HuH-7.5 (cell line): ENCODE measurements around the gene NOP16.

Experiments
- DNase-seq: peaks from one replicate; pipeline ENCODE4 v3.0.0; 2011; ENCODE audit warnings: low spot score

The NOP16 gene

DNA sequence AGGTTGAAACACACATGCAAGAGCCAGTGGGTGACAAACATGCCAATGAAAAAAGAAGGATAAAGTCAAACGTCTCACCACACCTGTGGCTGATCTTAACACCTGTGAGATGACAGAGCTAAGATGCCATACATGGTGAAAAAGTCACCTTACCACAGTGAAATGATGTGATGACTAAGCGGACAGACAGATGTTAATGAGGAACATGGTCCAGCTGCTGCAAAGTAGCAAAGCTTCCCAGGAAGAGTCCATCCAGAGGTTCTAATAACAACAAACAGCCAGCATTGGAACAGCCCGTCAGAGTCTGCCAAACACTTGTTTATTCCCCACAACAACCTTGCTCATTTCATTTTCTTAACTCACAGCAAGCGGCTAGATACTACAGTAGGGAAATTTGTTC lies 28.7 kb downstream of the NOP16 start:
- no peak for DNase-seq

DNA sequence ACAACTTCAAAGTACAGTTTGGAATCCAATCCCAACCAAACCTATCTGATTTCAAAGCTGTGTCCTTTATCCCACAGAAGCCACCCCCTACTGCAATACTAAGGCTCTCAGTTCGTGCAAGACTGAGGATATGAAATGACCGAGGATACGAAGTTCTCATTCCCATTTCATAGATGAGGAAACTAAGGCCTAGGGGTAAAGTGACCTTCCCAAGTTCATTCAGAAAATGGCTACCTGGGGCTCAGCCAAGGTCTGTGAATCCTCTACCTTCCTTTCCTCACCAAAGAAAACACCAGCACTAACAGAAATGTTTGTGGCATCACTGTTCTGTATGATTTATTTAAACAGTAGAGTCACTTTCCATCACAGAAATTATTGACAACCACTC lies 32.2 kb downstream of the NOP16 start:
- DNase-seq, result no peak

DNA sequence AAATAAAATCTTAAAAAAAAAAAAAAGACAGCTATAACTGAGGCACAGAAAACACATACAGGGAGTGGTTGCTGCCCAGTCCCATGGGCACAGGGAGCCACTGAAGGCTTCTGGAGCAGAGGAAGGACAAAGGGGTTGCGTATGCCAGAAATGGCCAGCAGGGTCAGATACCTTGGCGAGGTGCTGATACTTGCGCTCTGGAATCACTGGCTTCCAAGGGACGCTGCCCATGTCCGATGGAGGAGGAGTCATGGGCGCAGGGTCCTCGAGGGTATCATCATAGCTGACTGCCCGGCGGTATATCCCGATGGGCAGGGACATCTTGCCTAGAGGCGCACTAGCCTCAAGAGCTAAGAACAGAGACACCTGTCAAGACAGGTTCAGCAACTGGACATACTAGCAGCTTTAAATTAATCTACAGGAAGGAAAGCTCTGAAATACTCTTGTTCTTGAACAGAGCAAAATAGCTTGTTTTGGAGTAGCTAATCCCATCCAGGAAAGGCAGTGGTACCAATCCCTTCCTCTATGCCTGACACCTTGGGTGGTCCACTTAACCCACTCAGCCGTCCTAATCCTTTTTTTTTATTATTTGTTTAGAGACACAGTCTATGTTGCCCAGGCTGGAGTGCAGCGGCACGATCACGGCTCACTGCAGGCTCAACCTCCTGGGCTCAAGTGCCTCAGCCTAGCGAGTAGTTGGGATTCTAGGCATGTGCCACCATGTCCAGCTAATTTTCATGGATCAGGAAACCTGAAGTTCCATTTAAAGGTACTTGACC lies 32.8 kb downstream of the NOP16 start:
- no peak for DNase-seq

DNA sequence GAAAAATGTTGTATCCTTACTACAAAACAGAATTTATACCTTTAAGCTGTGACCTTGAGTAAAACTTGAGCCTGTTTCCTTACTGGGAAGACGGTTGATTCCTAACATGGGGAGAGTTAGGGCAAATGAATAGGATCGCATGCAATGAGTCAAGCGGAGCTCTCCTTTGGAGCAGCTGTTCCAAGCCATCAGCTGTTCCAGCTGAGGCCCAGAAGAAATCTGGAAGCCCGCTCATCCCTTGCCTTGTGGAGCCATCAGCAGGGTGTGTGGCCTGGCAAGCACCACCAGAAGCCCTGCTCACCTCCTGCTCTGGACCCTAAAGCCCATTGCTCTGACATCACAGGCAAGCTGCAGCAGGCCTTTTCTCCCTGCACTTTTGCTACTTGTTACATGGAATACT lies 34.9 kb downstream of the NOP16 start:
- no peak for DNase-seq

DNA sequence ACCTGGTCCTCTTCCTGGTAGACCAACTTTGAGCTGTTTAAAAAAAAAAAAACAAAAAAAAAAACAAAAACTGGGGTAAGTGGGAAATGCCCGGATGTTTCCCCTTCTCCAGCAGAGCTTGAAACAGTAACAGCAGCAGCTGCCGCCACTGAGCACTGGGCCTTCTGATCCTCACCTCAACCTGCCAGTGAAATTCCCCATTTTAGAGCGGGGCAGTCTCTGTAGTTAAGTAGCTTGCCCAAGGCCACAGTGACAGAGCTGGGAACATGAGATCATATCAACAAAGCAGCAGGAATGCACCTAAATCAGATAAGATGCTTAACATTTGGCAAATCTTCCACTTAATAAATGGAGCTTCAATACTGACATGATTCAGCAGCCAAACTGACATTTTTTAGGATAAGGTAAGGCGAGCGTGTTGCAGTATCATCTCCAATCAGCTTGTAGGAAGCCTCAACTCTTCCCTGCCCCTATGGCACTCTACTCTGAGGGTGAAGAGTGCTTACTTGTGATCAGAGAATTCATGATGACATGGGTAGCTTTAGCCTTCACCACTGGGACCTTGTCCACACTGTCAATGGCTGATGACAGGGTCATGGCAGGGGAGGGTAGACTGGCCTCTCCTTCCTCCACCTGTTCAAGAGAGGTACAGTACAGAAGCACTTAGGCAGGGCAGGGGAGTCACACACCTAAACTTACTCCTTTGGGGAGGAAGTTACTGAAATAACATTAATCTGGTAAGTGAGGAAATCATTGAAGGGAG lies 36.1 kb downstream of the NOP16 start:
- DNase-seq, result no peak

DNA sequence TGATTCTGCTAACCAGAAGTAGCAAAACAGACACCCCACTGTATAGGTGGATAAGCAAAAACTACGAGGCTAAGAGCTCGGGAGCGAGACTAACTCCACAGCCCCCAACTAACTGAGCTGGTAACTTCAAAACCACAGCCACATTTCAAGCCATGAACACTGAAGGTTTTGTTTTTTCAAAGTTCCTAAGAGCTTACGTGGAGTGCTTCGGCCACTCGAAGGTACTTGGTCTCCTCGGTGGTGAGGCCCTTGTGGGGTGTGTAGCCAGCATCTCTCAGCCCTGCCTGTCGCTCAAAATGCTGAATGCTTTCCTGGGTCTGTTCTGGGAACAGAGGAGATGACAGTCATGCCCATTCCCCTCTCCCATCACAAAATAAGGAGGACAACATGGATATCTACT lies 38.0 kb downstream of the NOP16 start:
- DNase-seq, result no peak

DNA sequence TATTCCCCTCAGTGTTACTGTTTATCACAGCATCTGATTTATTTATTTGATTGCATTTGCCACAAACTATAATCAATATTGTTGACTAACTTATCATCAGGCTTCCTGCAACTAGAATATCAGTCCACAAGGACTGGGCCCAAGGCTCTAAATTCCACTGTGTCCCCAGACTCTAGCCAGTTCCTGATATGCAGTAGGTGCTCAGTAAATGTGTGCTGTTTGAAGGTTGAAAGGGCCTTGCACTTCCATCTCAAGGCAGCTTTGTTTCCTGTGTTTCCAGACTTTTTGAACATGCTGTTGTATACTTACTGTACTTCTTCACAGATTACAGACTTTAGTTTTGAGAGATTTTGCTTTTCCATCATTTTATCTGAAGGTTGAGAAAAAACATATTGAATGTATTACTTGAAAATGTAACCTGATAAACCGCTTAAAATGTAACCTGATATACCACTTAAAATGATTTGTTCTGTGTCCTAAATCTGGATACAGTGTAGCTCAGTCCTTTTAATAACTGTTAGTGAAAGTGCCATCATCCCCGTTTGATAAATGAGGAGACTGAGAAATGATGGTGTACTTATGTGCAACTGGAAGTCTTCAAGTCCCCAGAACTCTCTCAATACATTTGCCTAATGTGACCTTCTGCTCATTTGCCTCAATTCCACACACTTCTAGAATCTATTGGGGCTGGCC lies 45.5 kb downstream of the NOP16 start:
- no peak for DNase-seq

DNA sequence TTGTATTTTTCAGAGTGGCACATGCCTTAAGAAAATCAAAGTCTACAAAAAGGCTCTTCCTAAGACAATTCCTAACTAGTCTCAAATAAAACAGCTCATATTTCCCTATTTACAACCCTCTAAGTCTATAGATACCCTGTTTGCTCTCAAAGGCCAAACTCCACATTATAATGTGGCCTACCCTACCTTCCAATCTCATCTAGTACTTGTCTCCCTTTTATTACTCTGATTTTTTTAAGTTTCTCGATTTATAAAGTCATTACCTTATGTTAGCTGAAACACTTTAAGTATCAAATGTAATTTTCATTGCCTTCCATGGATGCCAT lies 46.3 kb downstream of the NOP16 start:
- DNase-seq, result no peak

DNA sequence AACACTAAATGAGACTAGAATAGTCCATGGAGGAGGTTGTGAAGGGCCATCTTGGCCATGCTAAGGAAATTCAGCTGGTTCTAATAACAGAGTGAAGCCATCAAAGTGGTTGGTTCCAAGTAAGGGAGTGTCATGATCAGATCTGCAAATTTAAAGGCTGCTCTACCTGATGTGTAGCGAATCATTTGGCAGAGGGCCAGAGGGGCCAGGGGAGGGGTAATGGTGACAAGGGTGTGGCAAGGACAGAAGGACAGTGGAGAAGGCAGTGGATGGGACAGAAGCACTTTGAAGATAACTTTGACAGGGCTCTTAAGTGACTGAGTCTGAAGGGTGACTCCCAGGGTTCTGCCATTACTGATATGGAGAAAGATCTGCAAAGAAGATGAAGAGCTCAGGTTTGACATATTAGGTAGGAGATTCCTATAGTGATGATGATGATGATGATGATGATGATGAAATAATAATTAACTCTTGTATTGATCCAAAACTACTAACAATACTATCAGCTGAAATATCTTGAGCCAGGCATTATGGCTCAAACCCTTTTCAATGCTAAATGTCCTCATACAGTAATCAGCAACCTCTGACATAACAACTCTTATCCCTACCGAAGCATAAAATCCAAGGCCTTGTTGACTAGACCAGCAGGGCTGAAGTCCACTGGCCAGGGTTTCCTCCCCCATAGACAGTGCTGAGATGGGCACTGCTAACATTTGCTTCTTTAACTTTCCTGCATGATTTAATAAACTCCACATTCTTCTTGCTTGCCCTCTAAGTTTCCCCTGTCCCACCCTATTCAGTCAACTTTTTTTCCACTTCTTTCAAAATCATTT lies 46.9 kb downstream of the NOP16 start:
- DNase-seq, result no peak

DNA sequence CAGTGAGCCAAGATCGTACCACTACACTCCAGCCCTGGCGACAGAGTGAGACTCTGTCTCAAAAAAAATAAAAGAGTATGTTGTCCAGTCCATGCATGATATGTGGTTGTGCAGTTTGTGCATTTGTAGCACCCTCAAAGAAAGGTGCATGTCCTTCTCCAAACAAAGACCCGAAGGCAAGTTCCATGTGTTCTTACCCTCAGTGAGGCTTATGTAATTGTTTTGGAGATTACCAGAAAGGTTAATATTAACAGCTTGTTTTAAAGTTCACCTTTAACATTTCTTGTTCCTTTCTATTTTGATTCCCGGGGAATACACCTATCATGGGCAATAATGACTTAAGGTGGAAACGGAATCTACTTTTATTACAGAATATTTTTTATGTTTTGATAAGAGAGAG lies 49.1 kb downstream of the NOP16 start:
- no peak for DNase-seq

DNA sequence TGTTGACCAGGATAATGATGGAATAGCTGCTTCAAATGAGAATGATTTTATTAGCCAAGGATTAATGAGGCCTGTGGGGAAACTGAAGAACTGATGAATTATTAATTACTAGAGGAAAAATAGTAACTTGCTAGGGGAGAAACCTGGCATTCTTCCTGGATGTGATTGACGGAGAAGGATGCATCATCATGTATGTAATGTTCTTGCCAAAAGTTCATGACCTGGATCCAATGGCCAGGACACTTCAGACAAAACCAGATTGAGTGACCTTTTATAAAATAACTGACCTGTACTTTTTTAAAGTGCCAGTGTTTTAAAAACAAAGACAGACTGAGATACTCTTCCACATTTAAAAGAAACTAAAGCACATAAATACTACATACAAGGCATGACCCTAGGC lies 50.5 kb downstream of the NOP16 start:
- DNase-seq, result no peak

DNA sequence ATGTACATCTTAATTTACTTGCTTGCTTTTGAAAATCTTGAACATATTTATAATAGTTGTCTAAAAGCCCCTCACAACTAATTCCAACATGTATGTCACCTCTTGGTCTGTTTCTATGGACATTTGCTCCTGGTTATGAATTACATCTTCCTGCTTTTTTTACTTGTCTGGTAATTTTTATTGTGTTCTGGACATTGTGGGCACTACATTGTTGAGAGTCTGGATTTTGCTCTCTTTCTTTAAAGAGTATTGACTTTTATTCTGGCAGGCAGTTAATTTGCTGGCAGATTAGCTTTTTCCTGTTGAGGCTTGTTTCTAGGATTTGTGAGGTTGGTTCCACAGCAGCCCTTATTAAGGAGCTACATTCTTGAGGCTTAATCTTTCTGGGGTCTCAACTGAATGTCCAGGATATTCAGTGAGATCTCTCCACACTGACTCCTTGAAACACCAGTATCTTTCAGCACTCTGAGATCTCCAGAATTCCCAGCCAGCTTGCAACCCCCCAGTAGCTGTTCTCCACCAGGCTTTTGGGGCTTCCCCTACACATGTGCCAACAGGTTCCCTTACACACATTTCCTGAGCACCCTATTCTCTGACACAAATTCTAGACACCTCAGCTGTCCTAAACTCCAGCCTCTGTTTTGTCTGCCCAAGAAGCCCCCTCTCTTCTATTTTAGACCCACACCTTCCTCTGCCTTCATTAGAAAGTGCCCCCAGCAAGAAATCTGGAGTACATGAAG lies 54.2 kb downstream of the NOP16 start:
- DNase-seq, result no peak
